Ovary (tissue), 3 donors: ENCODE measurements around the gene CHD6.

Source experiments
- EP300 ChIP-seq: sonication (generic); formaldehyde crosslinking; IDR thresholded peaks from one replicate; pipeline ENCODE4 v1.6.1; 2017; ENCODE audit warnings: antibody characterized with exemption
- POLR2A ChIP-seq: fragments of 450-650 bp; IDR thresholded peaks from one replicate; pipeline ENCODE4 v1.6.1; 2017; ENCODE audit warnings: antibody characterized with exemption, mild to moderate bottlenecking, moderate library complexity
- TF ChIP-seq, protein P1 (sequence below), 3 donors: fragments of 450-650 bp in 2 of 3; fragments of 200-600 bp in 1 of 3; IDR thresholded peaks; one replicate each; pipeline versions ENCODE4 v1.5.1 to v1.8.0; 2016 to 2022; ENCODE audit warnings: antibody characterized with exemption in 3 of 3, mild to moderate bottlenecking in 1 of 3
- donor health status: DM: no; HTN: no; CAD: no.

DNA sequence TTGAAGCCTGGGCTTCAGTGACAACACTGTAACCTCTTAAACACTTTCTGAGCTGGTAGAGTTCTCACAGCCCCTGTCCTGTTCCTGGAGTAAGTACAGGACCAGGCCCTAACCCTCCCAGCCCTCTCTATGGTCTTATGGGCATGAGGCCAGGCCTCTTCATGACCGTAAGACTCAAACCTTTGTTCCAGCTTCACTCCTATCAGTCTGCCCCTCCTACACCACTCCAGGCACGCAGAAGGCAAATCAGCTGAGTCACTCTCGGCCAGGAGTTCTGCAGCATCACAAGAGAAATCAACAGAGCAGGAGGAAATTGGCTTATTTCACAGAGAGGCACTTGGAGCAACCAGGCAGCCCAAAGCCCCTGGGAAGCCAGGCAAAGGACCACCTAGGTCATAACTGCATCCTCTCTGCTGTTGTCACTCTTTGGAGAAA lies 25.3 kb upstream of the CHD6 start:
- TF ChIP-seq POLR2A, result no peak
- TF ChIP-seq, protein P1, sequence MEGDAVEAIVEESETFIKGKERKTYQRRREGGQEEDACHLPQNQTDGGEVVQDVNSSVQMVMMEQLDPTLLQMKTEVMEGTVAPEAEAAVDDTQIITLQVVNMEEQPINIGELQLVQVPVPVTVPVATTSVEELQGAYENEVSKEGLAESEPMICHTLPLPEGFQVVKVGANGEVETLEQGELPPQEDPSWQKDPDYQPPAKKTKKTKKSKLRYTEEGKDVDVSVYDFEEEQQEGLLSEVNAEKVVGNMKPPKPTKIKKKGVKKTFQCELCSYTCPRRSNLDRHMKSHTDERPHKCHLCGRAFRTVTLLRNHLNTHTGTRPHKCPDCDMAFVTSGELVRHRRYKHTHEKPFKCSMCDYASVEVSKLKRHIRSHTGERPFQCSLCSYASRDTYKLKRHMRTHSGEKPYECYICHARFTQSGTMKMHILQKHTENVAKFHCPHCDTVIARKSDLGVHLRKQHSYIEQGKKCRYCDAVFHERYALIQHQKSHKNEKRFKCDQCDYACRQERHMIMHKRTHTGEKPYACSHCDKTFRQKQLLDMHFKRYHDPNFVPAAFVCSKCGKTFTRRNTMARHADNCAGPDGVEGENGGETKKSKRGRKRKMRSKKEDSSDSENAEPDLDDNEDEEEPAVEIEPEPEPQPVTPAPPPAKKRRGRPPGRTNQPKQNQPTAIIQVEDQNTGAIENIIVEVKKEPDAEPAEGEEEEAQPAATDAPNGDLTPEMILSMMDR (IDR thresholded peaks at IDR 0.05), result no peak
- no peak for TF ChIP-seq EP300
